ENCODE data around the gene SNX30. TPM values are rescaled to one million over a fixed set of nuclear protein-coding genes. Genes with fewer than 3 reads are reported as not detected.

Gene SNX30
- total RNA-seq, 1 donor from 2014 or later: 12.7 TPM

GRCh38 chr9:112793213-112793810 is 42.8 kb downstream of the SNX30 start:
- no peak overlapping the region for H3K27ac Mint-ChIP-seq
- no peak for TF ChIP-seq CTCF (IDR thresholded peaks at IDR 0.05; ENCODE audit: unreplicated experiment)
- H3K36me3 Mint-ChIP-seq: no peaks in the 10 kb centered on the region
- no peak for DNase-seq (ENCODE audit: low spot score in 2 of 2, unreplicated experiment in 2 of 2)
- H3K4me3 Mint-ChIP-seq: no peak overlapping the region
- H3K4me1 Mint-ChIP-seq: peaks cover 25% of the 10 kb centered on the region
- H3K9me3 Mint-ChIP-seq: no peaks in the 10 kb centered on the region
- no peaks in the 10 kb centered on the region for H3K27me3 Mint-ChIP-seq (ENCODE audit: low read depth)

- H3K36me3 Mint-ChIP-seq: no peaks in the 10 kb centered on the region
- H3K27me3 Mint-ChIP-seq (ENCODE audit: low read depth): no peaks in the 10 kb centered on the region
- H3K4me3 Mint-ChIP-seq: no peak overlapping the region
Observed at GRCh38 chr9:112794731-112795130, 44.2 kb downstream of the SNX30 start.

DNA sequence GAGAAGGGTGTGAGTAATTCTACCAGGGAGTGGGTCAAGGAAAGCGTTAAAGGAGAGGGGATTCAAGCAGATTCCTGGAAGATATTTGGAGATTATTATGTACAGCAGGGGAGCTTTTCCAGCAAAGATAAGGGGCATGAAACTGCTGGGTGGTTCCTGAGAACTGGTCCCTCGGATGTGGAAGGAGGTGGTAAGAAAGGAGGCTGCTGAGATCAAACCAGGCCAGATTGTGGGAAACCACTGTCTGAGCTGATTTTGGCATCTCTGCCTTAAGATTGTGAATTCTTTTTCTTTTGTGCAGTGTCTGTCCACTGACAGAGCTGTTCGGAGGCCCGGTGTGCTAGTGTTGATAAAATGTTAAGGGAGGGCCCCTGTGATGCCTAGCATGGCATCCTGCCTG is 45.4 kb downstream of the SNX30 start:
- Mint-ChIP-seq H3K9me3 (no peaks in the 10 kb centered on the region), H3K27me3 (ENCODE audit: low read depth) (no peaks in the 10 kb centered on the region), H3K4me3 (no peak overlapping the region), H3K36me3 (no peaks in the 10 kb centered on the region), H3K27ac (no peak overlapping the region), H3K4me1 (peaks cover 18% of the 10 kb centered on the region)
- no peak for TF ChIP-seq CTCF (IDR thresholded peaks at IDR 0.05; ENCODE audit: unreplicated experiment)
- DNase-seq (ENCODE audit: low spot score in 2 of 2, unreplicated experiment in 2 of 2): no peak

More at GRCh38 chr9:112794731-112795130, 44.2 kb downstream of the SNX30 start:
- TF ChIP-seq CTCF (IDR thresholded peaks at IDR 0.05; ENCODE audit: unreplicated experiment): no peak
- DNase-seq (ENCODE audit: low spot score in 2 of 2, unreplicated experiment in 2 of 2): no peak
- H3K4me1 Mint-ChIP-seq: peaks cover 19% of the 10 kb centered on the region
- no peak overlapping the region for H3K27ac Mint-ChIP-seq
- H3K9me3 Mint-ChIP-seq: no peaks in the 10 kb centered on the region

DNA sequence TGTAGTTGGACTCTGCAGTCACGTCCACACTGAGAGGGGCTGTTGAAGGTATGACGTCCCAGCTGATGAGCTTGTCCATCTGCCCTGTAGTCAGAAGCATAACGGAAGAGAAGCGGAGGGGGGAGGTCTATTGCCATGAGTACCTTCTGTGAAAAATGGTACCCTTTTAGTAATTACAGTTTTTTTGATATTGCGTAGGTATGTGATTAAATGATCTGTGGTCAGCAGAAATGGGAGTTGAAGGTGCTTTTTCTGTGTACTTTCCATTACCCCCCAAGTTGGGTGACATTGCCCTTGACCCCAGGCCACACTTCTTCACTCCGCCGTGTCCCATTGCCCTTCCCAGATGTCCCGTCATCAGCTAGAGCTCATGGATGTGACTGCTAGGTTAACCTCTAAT is 45.9 kb downstream of the SNX30 start:
- no peak overlapping the region for H3K27ac Mint-ChIP-seq
- no peaks in the 10 kb centered on the region for H3K27me3 Mint-ChIP-seq (ENCODE audit: low read depth)

GRCh38 chr9:112809351-112809848 is 58.8 kb downstream of the SNX30 start:
- H3K27me3 Mint-ChIP-seq (ENCODE audit: low read depth): no peaks in the 10 kb centered on the region
- no peak overlapping the region for H3K4me3 Mint-ChIP-seq
- peaks cover 4% of the 10 kb centered on the region for H3K9me3 Mint-ChIP-seq
- no peaks in the 10 kb centered on the region for H3K4me1 Mint-ChIP-seq
- TF ChIP-seq CTCF (IDR thresholded peaks at IDR 0.05; ENCODE audit: unreplicated experiment): no peak
- H3K36me3 Mint-ChIP-seq: peaks cover 13% of the 10 kb centered on the region
- no peak overlapping the region for H3K27ac Mint-ChIP-seq
- DNase-seq (ENCODE audit: low spot score in 2 of 2, unreplicated experiment in 2 of 2): no peak

More for the DNA sequence above, 45.9 kb downstream of the SNX30 start:
- Mint-ChIP-seq H3K9me3 (no peaks in the 10 kb centered on the region), H3K36me3 (no peaks in the 10 kb centered on the region), H3K4me1 (peaks cover 18% of the 10 kb centered on the region), H3K4me3 (no peak overlapping the region)
- TF ChIP-seq CTCF (IDR thresholded peaks at IDR 0.05; ENCODE audit: unreplicated experiment): no peak
- DNase-seq (ENCODE audit: low spot score in 2 of 2, unreplicated experiment in 2 of 2): no peak
